Transverse colon (tissue), 4 donors: Measurements from ENCODE around the gene CSRP1. TPM values are rescaled to one million over a fixed set of nuclear protein-coding genes. Genes with fewer than 3 reads are reported as not detected.

Experiments used
- DNase-seq: peaks from one replicate; pipeline ENCODE4 v3.0.0-alpha.2; 2019
- H3K27ac ChIP-seq, 4 donors: fragments of 200-600 bp; sonication (generic); 2 replicates each; pipeline ENCODE4 v1.5.1; 2016 to 2018; ENCODE audit warnings: inconsistent platforms in 4 of 4
- H3K27me3 ChIP-seq: fragments of 200-600 bp; sonication (generic); 2 replicates; pipeline ENCODE4 v1.5.1; 2017; ENCODE audit warnings: inconsistent platforms
- H3K36me3 ChIP-seq, 4 donors: fragments of 200-600 bp; sonication (generic); 2 replicates each; pipeline ENCODE4 v1.5.1; 2017 to 2019; ENCODE audit warnings: inconsistent platforms in 4 of 4
- H3K4me1 ChIP-seq, 4 donors: fragments of 200-600 bp; sonication (generic); 2 replicates each; pipeline ENCODE4 v1.5.1; 2017 to 2020; ENCODE audit warnings: inconsistent platforms in 4 of 4
- H3K4me3 ChIP-seq, 4 donors: fragments of 200-600 bp; sonication (generic); 1 replicate in 1 of 4; 2 replicates in 3 of 4; pipeline versions ENCODE4 v1.5.1 to v1.6.1; 2017 to 2019; ENCODE audit warnings: inconsistent platforms in 4 of 4
- H3K9me3 ChIP-seq, 2 donors: fragments of 200-600 bp; sonication (generic); 2 replicates each; pipeline ENCODE4 v1.5.1; 2017 to 2019; ENCODE audit warnings: inconsistent platforms in 2 of 2
- CTCF ChIP-seq, 5 experiments: fragments of 200-600 bp in 3 of 5; fragments of 450-650 bp in 2 of 5; sonication (generic) in 3 of 5; IDR thresholded peaks; 1 replicate in 2 of 5; 2 replicates in 3 of 5; pipeline ENCODE4 v1.5.1; 2016 to 2017; ENCODE audit warnings: antibody characterized with exemption in 5 of 5, inconsistent platforms in 3 of 5, mild to moderate bottlenecking in 2 of 5, moderate library complexity in 1 of 5
- EP300 ChIP-seq: sonication (generic); formaldehyde crosslinking; IDR thresholded peaks from one replicate; pipeline ENCODE4 v1.6.1; 2017; ENCODE audit warnings: antibody characterized with exemption, low read depth
- POLR2A ChIP-seq: fragments of 450-650 bp; IDR thresholded peaks from one replicate; pipeline ENCODE4 v1.6.1; 2016; ENCODE audit warnings: antibody characterized with exemption, mild to moderate bottlenecking, moderate library complexity
- POLR2AphosphoS5 ChIP-seq, 3 donors: sonication (generic); formaldehyde crosslinking; IDR thresholded peaks; one replicate each; pipeline ENCODE4 v1.6.1; 2016; ENCODE audit warnings: antibody characterized with exemption in 3 of 3
- WGBS, 2 donors: methylation state at CpG; one replicate each; pipeline ENCODE4 v1.1.5; 2018; ENCODE audit warnings: low coverage in 1 of 2; 5-methylcytosine and 5-hydroxymethylcytosine counted together
- in situ Hi-C, 4 donors: fragments of 200-750 bp; cut with MboI; loops; one replicate each; pipeline versions ENCODE4 v1.15.0 to v1.15.1; 2017; ENCODE audit warnings: low sequenced_read_pairs in 3 of 4, low pct_ligation_motif_present in 1 of 4, low pct_unique_long_range_greater_than_20kb in 1 of 4
- intact Hi-C: fragments of 100-400 bp; cut with DNase I; formaldehyde crosslinking; loops from one replicate; pipeline ENCODE4 v1.15.1; 2023; ENCODE audit warnings: low total_unique reads
- total RNA-seq, 4 donors: library from RNA; depleted of rRNA; stranded (reverse); fragments of >200 nt; gene quantifications; one replicate each; pipeline ENCODE4 v1.1.0, GENCODE V29; 2016

The CSRP1 gene
- total RNA-seq, result 1,000 to 10,000 TPM in 2 of 4 donors, 100 to 1,000 TPM in 2; 697 to 1,474 (median 915) TPM

GRCh38 chr1:201506557-201507359 lies at the start of gene CSRP1:
TSS of gene CSRP1 (minus strand) at chr1:201507123. CDS start at chr1:201496303, 10,820 bp downstream.
- Histone ChIP-seq H3K4me3 (peak within 1 kb of the TSS; percentile 42 to 88 (median 68)), H3K9me3 (no peaks in the 10 kb centered on the region), H3K36me3 (no peaks in the 10 kb centered on the region), H3K27ac (peak within 1 kb of the TSS; percentile 93 to 97 (median 96)), H3K4me1 (peaks cover 8 to 65% (median 44%) of the 10 kb centered on the region in 4 donors), H3K27me3 (no peaks in the 10 kb centered on the region)
- no peak for TF ChIP-seq EP300
- TF ChIP-seq POLR2A, result peak; percentile 94
- peak; percentile 95 to 99 (median 98) for TF ChIP-seq POLR2AphosphoS5 (IDR thresholded peaks at IDR 0.05)
- TF ChIP-seq CTCF (IDR thresholded peaks at IDR 0.05), result peak in 1 of 5 experiments; percentile 19
- peak; percentile 92 for DNase-seq
- intact Hi-C loops (no loop called here), in situ Hi-C loops (no loop called here)
- 0 to 7% methylated on average over 2 to 25 of the region's 71 CpGs for WGBS, 2 donors

- intact Hi-C loops (no loop called here), in situ Hi-C loops (loop anchor here in 2 of 4 donors (5.0 to 25.0 kb wide), 3 partner anchors 152 to 232 kb away; no protein-coding TSS in a partner anchor)
- Histone ChIP-seq H3K27me3 (no peaks in the 10 kb centered on the region), H3K9me3 (no peaks in the 10 kb centered on the region), H3K4me3 (no peak overlapping the region), H3K36me3 (no peaks in the 10 kb centered on the region), H3K27ac (no peak overlapping the region), H3K4me1 (peaks cover 5 to 41% (median 11%) of the 10 kb centered on the region in 4 donors)
- WGBS, 2 donors, result 53 to 69% methylated on average over 4 to 9 of the region's 9 CpGs
- no peak for DNase-seq
- TF ChIP-seq CTCF (IDR thresholded peaks at IDR 0.05) (no peak), EP300 (no peak), POLR2A (no peak), POLR2AphosphoS5 (IDR thresholded peaks at IDR 0.05) (no peak)
Observed at GRCh38 chr1:201555593-201555945, 48.6 kb upstream of the CSRP1 start.

GRCh38 chr1:201554789-201555592 lies 48.1 kb upstream of the CSRP1 start:
- DNase-seq, result no peak
- Histone ChIP-seq H3K27me3 (no peaks in the 10 kb centered on the region), H3K9me3 (no peaks in the 10 kb centered on the region), H3K4me3 (no peak overlapping the region), H3K36me3 (no peaks in the 10 kb centered on the region), H3K4me1 (peaks cover 5 to 37% (median 11%) of the 10 kb centered on the region in 4 donors), H3K27ac (peak overlapping the region in 2 of 4 donors; percentile 38 to 67)
- intact Hi-C loops, result no loop called here
- in situ Hi-C loops, result loop anchor here in 2 of 4 donors (5.0 to 25.0 kb wide), 3 partner anchors 152 to 232 kb away; no protein-coding TSS in a partner anchor
- TF ChIP-seq POLR2A (no peak), EP300 (no peak), POLR2AphosphoS5 (IDR thresholded peaks at IDR 0.05) (no peak), CTCF (IDR thresholded peaks at IDR 0.05) (no peak)
- 80 to 84% methylated on average over 7 of the region's 7 CpGs for WGBS, 2 donors

GRCh38 chr1:201554190-201554600 lies 47.3 kb upstream of the CSRP1 start:
- in situ Hi-C loops, result loop anchor here in 2 of 4 donors (10.0 to 25.0 kb wide), 2 partner anchors 231 to 233 kb away; no protein-coding TSS in a partner anchor
- 69 to 80% methylated on average over 2 to 10 of the region's 10 CpGs for WGBS, 2 donors
- Histone ChIP-seq H3K4me3 (no peak overlapping the region), H3K27me3 (no peaks in the 10 kb centered on the region), H3K36me3 (no peaks in the 10 kb centered on the region), H3K27ac (peak overlapping the region in 3 of 4 donors; percentile 38 to 67 (median 39)), H3K4me1 (peaks cover 0 to 31% (median 10%) of the 10 kb centered on the region in 4 donors), H3K9me3 (no peaks in the 10 kb centered on the region)
- intact Hi-C loops, result no loop called here
- DNase-seq, result no peak
- no peak for TF ChIP-seq POLR2A
- no peak for TF ChIP-seq EP300
- TF ChIP-seq CTCF (IDR thresholded peaks at IDR 0.05), result no peak
- no peak for TF ChIP-seq POLR2AphosphoS5 (IDR thresholded peaks at IDR 0.05)
